IPS-NIHi11 (cell line): ENCODE data around the gene PSMD4.
"Not testable (repeated sequence)": the region's sequence is repeated elsewhere in the genome, so short reads cannot be mapped to it uniquely, and the experiment has no call there.

ENCODE experiments used
- DNase-seq: peaks from one replicate; pipeline ENCODE4 v3.0.0; 2012; ENCODE audit warnings: mixed read lengths, low spot score

Gene PSMD4

DNA sequence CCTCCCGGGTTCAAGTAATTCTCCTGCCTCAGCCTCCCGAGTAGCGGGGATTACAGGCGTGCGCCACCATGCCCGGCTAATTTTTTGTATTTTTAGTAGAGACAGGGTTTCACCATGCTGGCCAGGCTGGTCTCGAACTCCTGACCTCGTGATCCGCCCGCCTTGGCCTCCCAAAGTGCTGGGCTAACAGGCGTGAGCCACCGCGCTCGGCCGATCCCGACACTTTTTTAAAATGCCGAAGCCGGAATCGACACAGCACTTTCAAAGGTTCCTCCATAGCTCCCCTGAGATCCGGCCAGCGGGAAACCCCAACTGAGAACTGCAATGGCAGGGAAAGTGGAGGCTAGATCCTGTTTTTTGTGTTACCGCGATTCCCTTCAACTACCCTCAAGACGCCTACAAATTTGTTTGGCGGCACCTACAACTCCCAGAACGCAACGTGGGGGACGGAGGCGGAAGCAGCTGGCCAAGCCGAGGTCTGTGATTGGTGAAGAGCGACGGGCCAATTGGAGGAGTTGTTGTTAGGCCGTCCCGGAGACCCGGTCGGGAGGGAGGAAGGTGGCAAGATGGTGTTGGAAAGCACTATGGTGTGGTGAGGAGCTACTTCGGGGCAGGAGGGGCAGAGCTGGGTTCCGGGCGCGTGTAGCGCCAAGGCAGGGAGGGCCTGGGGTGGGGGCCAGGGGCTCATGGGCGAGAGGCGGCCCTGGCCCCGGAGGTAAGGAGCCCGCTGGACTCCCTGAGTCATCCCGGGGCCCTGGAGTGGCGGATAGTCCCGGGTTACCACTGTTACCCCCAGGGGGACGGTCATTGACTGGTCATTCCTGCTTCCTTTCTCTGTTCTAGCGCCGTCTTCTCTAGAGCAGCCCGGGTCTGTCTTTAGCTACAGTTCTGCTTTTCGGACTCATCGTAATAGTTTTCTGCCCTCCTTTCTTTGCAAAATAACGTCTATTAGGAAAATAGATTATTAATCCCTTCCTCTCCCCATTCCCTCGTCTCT, at the start of gene PSMD4:
Gene PSMD4, plus strand, starts transcription at position 518 of the 997 bp plus-strand sequence. Its CDS starts 49 bp downstream, at position 567.
- DNase-seq = peak; percentile 98

DNA sequence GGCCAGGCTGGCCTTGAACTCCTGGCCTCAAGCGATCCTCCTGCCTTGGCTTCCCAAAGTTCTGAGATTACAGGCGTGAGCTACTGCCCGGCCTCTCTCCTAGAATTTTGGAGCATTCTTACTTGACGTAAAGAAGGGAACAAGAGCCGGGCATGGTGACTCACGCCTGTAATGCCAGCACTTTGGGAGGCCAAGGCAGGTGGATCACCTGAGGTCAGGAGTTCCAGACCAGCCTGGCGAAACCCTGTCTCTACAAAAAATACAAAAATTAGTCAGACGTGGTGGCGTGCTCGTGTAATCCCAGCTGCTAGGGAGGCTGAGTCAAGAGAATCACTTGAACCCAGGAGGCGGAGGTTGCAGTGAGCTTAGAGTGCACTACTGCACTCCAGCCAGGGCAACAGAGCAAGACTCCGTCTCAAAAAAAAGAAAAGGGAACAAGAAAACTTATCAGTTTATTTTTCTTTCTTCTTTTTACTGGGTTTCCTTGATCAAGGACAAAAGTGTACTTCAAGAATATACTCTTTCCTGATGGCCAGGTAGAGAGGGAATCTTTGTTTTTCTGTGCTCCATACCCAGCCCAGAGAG, 49.1 kb upstream of the PSMD4 start:
- DNase-seq = not testable (repeated sequence)

DNA sequence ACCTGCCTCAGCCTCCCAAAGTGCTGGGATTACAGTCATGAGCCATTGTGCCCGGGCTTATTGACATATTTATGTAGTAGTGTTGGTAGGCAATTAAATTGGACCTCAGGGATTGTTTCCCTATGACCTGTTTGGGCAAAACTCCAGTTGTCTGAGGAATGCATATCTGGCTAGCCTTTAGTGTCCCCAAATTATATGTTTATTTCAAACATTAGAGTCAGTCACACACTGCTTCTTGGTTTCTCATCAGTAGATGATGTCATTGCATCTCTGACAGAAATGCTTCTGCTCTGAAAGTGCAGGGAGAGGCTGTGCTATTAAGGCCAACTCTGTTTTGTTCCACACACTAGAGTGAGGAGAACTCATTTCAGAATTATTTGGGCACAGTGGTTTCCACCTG, 43.7 kb upstream of the PSMD4 start:
- DNase-seq = no peak

DNA sequence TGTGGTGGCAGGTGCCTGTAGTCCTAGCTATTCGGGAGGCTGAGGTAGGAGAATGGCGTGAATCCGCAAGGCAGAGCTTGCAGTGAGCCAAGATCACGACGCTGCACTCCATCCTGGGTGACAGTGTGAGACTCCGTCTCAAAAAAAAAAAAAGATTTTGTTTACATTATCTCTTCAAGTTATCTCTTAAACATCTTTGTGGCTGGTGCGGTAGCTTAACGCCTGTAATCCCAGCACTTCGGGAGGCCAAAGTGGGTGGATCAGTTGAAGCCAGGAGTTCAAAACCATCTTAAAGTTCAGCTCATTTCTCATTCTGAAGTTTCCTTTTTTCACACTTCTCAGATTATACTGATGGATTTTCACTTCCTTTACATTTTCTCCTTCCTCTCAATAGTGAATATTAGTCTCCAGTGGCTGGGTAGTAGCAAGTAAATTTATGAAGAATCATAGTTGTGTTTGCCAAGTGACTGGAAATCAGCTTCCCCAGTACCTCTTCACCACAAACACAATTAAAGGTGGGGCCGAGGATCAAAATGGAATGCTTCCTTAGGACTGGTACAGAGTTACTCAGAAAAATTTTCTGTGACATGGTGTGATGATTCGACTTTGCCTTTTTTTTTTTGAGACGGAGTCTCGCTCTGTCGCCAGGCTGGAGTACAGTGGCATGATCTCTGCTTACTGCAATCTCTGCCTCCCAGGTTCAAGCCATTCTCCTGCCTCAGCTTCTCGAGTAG, 42.4 kb upstream of the PSMD4 start:
- DNase-seq = no peak

DNA sequence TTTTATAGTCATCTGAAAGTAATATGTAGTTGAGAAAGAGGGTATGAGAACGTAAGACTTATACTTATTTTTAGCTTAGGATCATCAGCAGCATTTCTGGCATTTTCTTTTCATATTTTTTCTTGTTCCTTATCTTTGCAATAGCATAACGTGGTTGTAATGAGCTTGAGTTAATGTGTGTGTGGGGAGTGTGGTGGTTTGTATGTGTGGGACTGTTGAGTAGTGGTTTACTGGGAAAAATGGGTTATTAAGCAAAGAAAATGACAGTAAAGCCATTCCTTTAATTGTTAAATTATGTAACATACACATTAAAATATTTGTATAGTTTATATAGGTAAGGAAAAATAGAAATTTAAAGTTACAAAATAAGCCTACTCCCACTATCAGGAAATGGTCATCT, 41.0 kb upstream of the PSMD4 start:
- DNase-seq = no peak

DNA sequence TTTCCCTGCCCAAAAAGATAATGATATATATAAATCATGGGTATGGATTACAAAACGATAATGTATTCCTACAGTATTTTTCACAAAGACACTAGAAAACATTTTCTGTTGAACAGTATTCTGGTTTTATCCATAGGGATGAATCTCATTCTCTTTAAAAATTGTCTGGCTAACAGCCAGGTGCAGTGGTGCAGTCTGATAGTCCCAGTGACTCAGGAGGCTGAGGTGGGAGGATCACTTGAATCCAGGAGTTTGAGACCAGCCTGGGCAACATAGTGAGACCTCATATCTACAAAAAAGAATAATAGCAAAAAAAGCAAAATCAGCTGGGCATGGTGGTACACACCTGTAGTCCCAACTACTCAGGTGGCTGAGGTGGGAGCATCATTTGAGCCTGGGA, 32.9 kb upstream of the PSMD4 start:
- no peak for DNase-seq

DNA sequence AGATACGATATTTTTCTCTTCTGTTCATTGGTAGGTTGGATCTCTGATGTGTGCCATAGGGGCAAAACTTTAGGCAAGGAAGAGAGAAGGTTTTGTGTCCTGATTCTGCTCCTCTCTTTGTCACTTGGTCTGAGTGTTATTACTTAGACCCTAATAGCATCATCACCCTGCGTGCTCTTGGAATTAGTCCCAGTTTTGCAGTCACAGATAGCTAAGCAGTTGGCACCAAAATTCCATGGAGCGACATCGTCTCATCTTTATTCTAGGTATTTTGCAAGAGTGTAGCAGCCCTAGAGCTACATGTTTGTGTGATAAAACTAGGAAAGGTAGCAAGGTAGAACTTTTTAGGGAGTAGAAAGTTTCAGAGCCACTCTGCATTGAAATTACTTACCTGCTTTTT, 32.4 kb upstream of the PSMD4 start:
- DNase-seq = no peak

DNA sequence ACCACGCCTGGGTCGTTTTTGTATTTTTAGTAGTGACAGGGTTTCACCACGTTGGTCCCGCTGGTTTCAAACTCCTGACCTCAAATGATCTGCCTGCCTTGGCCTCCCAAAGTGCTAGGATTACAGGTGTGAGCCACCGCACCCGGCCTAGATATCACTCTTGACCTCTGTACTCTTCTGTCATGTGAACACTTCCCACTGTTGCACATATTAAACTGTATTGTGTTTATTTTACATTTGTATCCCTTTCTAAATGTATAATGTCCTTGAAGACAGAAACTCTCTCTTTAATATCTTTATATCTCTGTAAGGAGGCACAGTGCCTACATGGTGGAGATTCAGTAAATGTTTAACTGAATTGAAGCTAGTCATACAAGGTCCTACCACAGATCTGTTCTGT, 19.3 kb upstream of the PSMD4 start:
- DNase-seq = no peak

DNA sequence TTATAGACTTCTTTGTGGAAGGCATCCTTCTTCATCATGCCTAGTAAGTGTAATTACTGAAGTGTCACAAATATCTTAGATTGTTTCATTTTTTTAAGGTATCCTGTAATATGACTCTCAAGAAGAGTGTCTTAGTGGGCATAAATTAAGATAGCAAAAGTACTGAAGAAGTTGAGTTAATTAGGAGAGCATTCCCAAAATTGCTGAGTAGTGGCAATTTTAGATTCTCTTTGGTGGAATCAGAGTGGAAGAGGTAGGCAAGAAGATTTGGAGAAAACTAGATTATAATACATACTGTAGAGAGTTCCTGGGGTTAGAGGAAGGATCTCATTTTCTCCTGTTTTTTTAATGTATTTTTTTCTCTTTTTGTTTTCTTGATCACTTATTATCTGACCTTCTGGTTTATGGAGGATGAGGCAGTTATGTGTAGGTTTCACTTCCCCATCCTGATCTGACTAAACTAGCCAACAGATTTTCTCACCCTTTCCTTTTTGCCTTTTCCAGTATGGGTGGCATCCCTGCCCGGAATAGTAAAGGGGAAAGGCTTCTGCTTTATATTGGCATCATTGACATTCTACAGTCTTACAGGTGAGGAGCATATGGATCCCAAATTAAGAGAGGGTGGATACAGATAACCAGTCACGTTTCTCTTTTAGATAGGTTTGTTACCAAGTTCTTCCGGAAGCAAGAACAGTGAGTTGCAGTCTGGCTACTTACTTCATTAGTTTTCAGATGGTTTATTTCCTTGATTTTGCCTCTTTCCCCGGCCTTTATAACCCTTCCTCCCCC, 16.7 kb upstream of the PSMD4 start:
- DNase-seq = no peak

DNA sequence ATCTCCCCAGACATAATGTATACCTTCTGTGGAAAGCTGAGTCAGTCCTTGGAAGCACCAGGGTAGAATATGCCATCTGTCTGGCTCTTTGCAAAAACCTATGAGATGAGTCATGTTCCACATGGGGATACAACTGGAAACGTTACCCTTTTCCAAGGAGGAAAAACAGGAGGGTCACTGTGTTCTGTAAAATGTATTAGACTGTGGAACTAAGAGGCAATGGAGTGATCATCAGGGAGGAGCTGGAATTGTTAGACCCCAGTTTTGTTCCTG, 16.1 kb upstream of the PSMD4 start:
- DNase-seq = no peak

DNA sequence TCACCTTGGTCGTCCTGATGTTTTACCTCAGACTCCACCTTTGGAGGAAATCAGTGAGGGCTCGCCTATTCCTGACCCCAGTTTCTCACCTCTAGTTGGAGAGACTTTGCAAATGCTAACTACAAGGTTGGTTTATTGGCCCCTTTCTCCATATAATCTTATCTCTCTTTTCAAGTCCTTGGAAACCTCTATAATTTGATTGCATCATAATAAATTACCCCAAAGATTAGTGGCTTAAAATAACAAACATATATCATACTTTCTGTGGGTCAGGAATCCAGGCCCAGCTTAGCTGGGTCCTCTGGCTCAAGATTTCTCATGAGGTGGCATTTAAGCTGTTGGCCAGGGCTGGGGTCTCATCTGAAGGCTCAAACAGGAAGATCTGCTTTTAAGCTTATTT, 12.1 kb upstream of the PSMD4 start:
- DNase-seq = no peak

DNA sequence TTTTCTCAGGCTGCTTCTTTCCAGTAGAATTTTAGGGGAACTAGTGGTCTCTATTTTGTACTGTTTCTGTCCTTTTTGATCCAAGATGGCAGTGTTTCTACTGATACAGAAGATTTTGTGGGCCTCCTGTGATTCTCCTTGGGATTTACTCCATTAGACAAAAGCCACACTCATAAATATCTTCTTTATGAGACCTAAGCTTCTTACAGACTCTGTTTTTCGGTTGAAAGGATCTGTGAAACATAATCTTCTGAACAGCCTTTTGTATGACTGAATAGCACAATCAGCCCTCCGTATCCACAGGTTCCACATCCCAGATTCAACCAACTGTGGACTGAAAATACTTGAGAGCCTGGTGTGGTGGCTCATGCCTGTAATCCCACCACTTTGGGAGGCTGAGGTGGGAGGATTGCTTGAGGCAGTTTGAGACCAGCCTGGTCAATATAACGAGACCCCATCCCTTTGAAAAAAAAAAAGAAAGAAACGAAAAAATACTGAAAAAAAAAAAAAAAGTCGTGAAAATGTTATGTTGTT, 10.8 kb upstream of the PSMD4 start:
- no peak for DNase-seq

DNA sequence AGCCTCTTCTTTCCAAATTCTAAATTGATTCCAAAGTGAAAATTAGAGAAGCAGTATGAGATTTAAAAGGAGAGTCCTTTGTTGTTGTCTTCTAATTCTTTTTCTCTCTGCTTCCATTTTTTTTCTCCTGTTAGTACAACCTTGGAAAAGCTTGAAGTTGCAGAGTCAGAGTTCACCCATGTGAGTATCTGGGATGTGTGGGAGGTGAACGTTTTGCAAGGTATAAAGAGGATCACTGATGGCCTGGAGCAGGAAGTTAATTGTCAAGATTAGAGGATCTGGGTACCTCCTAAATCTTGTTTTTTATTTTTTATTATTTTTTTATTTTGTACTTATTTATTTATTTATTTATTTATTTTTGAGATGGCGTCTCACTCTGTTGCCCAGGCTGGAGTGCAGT, 7.7 kb upstream of the PSMD4 start:
- no peak for DNase-seq

DNA sequence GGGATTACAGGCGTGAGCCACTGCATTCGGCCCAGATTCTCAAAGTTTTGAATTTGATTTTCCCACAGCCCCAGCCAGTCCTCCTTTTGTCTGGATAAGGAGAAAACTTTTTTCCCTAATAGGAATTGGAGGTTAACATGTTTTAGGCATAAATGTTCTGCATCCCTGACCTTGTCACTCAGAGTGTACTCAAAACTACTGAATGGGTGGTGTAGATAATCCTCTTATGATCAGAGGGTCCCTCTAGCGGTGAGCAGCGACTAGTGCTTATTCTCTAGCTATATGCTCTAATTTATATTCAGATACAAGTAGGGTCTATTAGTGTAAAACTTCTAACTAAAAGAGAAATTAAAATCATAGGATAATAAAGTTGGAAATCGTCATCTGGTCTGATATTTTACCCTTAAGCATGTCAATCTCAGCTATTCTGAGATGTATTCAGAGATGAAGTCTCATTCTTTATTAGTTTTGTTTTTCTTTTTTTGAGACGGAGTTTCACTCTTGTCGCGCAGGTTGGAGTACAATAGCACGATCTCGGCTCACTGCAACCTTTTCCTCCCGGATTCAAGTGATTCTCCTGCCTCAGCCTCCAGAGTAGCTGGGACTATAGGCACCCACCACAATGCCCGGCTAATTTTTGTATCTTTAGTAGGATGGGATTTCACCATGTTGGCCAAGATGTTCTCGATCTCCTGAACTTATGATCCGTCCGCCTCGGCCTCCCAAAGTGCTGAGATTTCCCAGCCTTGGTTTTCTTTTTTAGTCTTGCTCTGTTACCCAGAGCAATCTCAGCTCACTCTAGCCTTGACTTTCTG, 2.7 kb upstream of the PSMD4 start:
- DNase-seq = peak; percentile 72

DNA sequence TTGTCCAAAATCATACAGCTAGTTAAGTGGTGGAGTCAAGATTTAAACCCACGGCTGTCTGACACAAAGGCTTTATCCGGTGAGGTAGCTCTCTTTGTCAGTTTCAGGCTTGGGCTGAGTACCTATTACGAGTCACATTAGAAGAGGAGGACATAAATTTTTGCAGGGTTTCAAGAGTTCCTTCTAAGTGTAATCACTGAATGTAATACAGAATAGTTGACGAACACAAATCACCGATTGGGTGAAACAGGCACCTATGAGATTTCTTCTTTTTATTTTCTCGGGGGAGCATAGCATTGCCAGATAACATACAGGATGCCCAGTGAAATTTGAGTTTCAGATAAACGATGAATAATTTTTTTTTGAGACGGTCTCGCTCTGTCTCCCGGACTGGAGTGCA, 847 bp downstream of the PSMD4 start:
- no peak for DNase-seq

DNA sequence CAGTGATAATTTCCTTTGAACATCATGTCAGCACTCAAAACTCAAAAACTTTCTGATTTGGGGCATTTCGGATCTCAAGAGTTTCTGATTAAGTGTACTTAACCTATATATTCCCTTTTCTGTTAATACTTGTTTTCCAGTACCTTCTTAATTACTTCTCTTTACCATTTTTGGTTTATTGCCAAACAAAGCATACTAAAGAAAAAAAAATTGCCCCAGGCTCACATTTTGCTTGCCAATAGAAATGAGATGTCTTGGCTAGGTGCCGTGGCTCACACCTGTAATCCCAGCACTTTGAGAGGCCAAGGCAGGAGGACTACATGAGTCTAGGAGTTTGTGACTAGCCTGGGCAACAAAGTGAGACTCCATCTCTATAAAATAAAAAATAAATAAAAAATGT, 4.8 kb downstream of the PSMD4 start:
- no peak for DNase-seq

DNA sequence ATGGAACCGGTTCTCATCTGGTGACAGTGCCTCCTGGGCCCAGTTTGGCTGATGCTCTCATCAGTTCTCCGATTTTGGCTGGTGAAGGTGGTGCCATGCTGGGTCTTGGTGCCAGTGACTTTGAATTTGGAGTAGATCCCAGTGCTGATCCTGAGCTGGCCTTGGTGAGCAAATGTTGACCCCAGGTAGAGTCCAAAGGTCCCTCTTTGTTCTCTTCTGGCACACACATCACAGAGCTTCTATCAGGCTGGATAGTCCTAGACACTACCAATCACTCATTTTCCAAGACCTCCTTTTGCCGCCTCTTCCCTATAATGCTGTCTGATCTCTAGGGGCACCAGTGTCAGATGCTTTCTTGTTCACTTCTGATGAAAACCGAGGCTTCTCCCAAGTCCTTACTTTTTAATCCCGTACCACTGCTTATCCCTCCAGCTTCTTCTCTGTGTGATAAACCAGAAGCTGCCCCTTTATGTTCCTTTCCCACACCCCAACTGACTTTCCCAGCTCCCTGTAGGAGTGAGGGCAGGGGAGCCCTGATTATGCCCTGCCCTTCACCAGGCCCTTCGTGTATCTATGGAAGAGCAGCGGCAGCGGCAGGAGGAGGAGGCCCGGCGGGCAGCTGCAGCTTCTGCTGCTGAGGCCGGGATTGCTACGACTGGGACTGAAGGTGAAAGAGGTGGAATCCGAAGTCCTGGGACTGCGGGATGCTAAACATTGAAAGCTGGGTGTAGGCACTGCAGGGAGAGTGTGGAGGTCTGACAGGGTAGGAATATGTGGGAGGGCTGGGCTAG, 11.1 kb downstream of the PSMD4 start:
- no peak for DNase-seq

DNA sequence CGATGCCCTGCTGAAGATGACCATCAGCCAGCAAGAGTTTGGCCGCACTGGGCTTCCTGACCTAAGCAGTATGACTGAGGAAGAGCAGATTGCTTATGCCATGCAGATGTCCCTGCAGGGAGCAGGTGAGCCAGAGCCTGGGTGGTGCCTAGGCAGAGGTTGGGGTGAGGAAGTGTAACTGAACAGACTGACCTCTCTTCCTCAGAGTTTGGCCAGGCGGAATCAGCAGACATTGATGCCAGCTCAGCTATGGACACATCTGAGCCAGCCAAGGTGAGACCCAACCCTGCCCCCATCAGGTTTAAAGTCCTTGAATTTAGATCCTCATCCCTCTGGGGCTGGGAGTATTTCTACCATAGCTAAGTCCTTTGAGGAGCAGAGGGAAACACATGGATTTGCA, 11.8 kb downstream of the PSMD4 start:
- no peak for DNase-seq

DNA sequence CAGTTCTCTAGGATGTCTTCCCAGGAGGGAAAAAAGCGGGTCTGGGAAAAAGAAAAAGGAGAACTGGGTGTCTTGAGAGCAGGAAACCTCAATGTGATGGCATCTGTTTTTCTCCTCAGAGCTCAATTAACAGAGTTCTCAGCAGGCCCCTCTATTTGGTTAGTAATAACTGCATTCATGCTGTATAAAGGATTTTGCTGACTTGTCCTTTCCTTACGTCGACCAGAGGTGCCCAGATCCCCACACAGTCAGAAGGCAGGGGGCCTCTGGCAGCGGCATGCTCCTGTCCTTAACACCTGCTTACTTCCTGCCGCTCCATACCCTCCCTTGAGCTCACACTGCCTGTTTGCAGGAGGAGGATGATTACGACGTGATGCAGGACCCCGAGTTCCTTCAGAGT, 12.3 kb downstream of the PSMD4 start:
- no peak for DNase-seq

DNA sequence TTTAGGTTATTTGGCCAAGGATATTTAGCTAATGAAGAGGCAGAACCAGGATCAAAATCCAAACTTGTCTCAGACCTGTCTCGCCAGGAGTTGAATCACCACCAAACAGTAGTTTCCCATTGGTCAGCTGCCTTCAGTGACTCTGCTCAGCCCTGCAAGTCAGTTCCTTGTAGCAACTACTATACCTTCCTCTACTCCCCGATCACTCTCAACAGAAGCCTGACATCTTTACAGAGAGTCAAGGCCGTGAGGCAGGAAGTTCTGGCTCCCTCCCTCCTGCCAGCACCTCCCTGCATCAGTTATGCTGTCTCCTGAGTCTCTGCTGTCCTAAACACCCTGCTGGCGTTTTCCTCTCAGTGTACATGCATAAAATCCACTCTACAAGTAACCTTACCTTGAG, 13.2 kb downstream of the PSMD4 start:
- DNase-seq = no peak
